Gastroesophageal sphincter (tissue), 3 donors: ENCODE data around the gene STX10.

ENCODE experiments used
- POLR2A ChIP-seq, 2 donors: fragments of 450-650 bp; IDR thresholded peaks; one replicate each; pipeline ENCODE4 v1.6.1; 2017; ENCODE audit warnings: antibody characterized with exemption in 2 of 2, mild to moderate bottlenecking in 2 of 2, moderate library complexity in 1 of 2
- TF ChIP-seq, protein P1 (sequence below), 4 experiments: fragments of 200-600 bp in 2 of 4; fragments of 450-650 bp in 2 of 4; sonication (generic) in 1 of 4; IDR thresholded peaks; one replicate each; pipeline ENCODE4 v1.5.1; 2017 to 2019; ENCODE audit warnings: antibody characterized with exemption in 4 of 4, mild to moderate bottlenecking in 2 of 4, moderate library complexity in 2 of 4

DNA sequence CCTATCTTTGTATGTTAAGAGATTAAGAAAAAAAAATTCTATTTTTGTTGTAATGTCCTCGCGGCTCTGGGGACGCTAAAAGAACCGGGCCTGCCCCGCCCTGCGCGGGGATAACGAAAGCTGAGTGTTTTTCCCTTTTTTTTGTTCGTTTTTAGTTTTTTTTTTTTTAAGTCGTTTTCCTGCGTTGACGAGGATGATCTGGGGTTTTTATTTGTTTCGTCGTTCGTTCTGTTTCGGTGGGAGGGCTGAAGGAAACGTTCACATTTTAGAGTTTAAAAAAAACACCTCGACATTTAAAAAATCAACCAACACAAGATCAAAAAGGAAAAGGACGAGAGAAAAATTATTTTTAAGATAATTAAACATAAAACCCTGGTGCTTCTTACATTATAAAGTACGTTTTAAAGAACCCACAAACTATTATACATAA lies 53.1 kb downstream of the STX10 start:
- TF ChIP-seq, protein P1, sequence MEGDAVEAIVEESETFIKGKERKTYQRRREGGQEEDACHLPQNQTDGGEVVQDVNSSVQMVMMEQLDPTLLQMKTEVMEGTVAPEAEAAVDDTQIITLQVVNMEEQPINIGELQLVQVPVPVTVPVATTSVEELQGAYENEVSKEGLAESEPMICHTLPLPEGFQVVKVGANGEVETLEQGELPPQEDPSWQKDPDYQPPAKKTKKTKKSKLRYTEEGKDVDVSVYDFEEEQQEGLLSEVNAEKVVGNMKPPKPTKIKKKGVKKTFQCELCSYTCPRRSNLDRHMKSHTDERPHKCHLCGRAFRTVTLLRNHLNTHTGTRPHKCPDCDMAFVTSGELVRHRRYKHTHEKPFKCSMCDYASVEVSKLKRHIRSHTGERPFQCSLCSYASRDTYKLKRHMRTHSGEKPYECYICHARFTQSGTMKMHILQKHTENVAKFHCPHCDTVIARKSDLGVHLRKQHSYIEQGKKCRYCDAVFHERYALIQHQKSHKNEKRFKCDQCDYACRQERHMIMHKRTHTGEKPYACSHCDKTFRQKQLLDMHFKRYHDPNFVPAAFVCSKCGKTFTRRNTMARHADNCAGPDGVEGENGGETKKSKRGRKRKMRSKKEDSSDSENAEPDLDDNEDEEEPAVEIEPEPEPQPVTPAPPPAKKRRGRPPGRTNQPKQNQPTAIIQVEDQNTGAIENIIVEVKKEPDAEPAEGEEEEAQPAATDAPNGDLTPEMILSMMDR (IDR thresholded peaks at IDR 0.05) = no peak
- no peak for TF ChIP-seq POLR2A (IDR thresholded peaks at IDR 0.05)
